Esophagus muscularis mucosa (tissue), 4 donors: ENCODE results near the gene RALGAPA1. TPM values are rescaled to one million over a fixed set of nuclear protein-coding genes. Genes with fewer than 3 reads are reported as not detected.

Experiments
- DNase-seq: peaks from one replicate; pipeline ENCODE4 v3.0.0-alpha.2; 2017; ENCODE audit errors: extremely low spot score
- H3K27ac ChIP-seq, 4 donors: fragments of 200-600 bp; sonication (generic); replicated peaks in 1 of 4; 1 replicate in 3 of 4; 2 replicates in 1 of 4; pipeline ENCODE4 v1.5.1; 2016 to 2019; ENCODE audit warnings: mild to moderate bottlenecking in 1 of 4
- H3K27me3 ChIP-seq, 4 donors: fragments of 200-600 bp; sonication (generic); one replicate each; pipeline versions ENCODE4 v1.5.1 to v1.6.0; 2016 to 2019
- H3K36me3 ChIP-seq, 4 donors: fragments of 200-600 bp; sonication (generic); one replicate each; pipeline ENCODE4 v1.5.1; 2016 to 2019
- H3K4me1 ChIP-seq, 4 donors: fragments of 200-600 bp; sonication (generic); one replicate each; pipeline ENCODE4 v1.5.1; 2016 to 2019
- H3K4me3 ChIP-seq, 4 donors: fragments of 200-600 bp; sonication (generic); 1 replicate in 2 of 4; 2 replicates in 2 of 4; pipeline ENCODE4 v1.5.1; 2016 to 2019; ENCODE audit warnings: mild to moderate bottlenecking in 4 of 4, moderate library complexity in 1 of 4
- H3K9me3 ChIP-seq, 4 donors: fragments of 200-600 bp; sonication (generic); 1 replicate in 3 of 4; 2 replicates in 1 of 4; pipeline ENCODE4 v1.5.1; 2016 to 2019
- EP300 ChIP-seq: sonication (generic); formaldehyde crosslinking; IDR thresholded peaks from one replicate; pipeline ENCODE4 v1.6.1; 2017; ENCODE audit warnings: antibody characterized with exemption
- POLR2A ChIP-seq: fragments of 450-650 bp; IDR thresholded peaks from one replicate; pipeline ENCODE4 v1.6.1; 2017; ENCODE audit warnings: antibody characterized with exemption, moderate library complexity, mild to moderate bottlenecking, low read depth
- POLR2AphosphoS5 ChIP-seq, 2 donors: sonication (generic); formaldehyde crosslinking; IDR thresholded peaks; one replicate each; pipeline ENCODE4 v1.6.1; 2017; ENCODE audit warnings: antibody characterized with exemption in 2 of 2
- WGBS: methylation state at CpG from one replicate; pipeline ENCODE4 v1.1.5; 2018; 5-methylcytosine and 5-hydroxymethylcytosine counted together
- intact Hi-C: fragments of 100-400 bp; cut with DNase I; formaldehyde crosslinking; loops from one replicate; pipeline ENCODE4 v1.15.1; 2023
- total RNA-seq, 4 donors: library from RNA; depleted of rRNA; stranded (reverse); fragments of >200 nt; gene quantifications; one replicate each; pipeline versions ENCODE4 v1.1.0 to v1.2.1, GENCODE V29; 2016
- TF ChIP-seq, protein P1 (sequence below), 3 experiments: fragments of 200-600 bp in 2 of 3; fragments of 450-650 bp in 1 of 3; sonication (generic) in 2 of 3; IDR thresholded peaks; one replicate each; pipeline ENCODE4 v1.5.1; 2017 to 2019; ENCODE audit warnings: antibody characterized with exemption in 3 of 3, mild to moderate bottlenecking in 2 of 3, moderate library complexity in 1 of 3

Gene RALGAPA1
- total RNA-seq, 4 donors from 2014 or later: 48.2 to 77.7 (median 52.1) TPM

DNA sequence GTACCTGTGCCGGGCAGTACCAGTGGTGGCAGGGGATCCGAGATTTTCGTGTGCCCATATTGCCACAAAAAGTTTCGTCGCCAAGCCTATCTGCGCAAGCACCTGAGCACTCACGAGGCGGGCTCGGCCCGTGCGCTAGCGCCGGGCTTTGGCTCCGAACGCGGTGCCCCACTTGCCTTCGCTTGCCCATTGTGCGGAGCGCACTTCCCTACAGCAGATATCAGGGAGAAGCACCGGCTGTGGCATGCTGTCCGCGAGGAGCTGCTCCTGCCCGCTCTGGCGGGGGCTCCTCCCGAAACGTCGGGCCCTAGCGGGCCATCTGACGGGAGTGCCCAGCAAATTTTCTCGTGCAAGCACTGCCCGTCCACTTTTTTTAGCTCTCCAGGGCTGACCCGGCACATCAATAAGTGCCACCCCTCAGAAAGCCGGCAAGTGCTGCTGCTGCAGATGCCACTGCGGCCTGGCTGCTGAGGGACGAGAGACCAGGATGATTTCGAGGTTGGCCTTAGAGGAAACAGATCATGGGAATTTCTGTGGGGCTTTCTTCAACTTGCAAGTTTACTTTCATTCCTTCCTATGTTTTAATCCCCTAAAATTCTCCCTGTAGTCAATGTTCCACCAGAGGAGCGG, 273.5 kb downstream of the RALGAPA1 start:
- DNase-seq: no peak
- Histone ChIP-seq H3K36me3 (peaks cover 0 to 21% (median 7%) of the 10 kb centered on the region in 4 donors), H3K9me3 (no peaks in the 10 kb centered on the region), H3K4me1 (peaks cover 29 to 31% (median 30%) of the 10 kb centered on the region in 4 donors), H3K27me3 (peaks cover 24 to 54% (median 37%) of the 10 kb centered on the region in 4 donors), H3K27ac (no peak overlapping the region), H3K4me3 (peak overlapping the region in 3 of 4 donors; percentile 57 to 64 (median 58))
- 42% methylated on average over 6 of the region's 37 CpGs for WGBS
- intact Hi-C loops: no loop called here
- no peak for TF ChIP-seq POLR2AphosphoS5 (IDR thresholded peaks at IDR 0.05)
- TF ChIP-seq POLR2A: no peak
- no peak for TF ChIP-seq EP300
- TF ChIP-seq, protein P1, sequence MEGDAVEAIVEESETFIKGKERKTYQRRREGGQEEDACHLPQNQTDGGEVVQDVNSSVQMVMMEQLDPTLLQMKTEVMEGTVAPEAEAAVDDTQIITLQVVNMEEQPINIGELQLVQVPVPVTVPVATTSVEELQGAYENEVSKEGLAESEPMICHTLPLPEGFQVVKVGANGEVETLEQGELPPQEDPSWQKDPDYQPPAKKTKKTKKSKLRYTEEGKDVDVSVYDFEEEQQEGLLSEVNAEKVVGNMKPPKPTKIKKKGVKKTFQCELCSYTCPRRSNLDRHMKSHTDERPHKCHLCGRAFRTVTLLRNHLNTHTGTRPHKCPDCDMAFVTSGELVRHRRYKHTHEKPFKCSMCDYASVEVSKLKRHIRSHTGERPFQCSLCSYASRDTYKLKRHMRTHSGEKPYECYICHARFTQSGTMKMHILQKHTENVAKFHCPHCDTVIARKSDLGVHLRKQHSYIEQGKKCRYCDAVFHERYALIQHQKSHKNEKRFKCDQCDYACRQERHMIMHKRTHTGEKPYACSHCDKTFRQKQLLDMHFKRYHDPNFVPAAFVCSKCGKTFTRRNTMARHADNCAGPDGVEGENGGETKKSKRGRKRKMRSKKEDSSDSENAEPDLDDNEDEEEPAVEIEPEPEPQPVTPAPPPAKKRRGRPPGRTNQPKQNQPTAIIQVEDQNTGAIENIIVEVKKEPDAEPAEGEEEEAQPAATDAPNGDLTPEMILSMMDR (IDR thresholded peaks at IDR 0.05): no peak

DNA sequence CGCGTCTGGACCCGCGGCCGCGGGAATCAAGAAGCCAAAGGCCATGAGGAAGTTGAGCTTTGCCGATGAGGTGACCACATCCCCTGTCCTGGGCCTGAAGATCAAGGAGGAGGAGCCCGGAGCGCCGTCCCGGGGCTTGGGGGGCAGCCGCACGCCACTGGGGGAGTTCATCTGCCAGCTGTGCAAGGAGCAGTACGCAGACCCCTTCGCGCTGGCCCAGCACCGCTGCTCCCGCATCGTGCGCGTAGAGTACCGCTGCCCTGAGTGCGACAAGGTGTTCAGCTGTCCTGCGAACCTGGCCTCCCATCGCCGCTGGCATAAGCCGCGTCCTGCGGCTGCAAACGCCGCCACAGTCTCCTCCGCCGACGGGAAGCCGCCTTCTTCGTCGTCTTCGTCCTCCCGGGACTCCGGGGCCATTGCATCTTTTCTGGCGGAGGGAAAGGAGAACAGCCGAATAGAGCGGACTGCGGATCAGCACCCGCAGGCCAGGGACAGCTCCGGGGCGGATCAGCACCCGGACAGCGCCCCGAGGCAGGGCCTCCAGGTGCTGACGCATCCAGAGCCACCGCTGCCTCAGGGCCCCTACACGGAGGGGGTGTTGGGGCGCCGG, 274.1 kb downstream of the RALGAPA1 start:
- no CpG with 5 or more reads among the region's 55 CpGs for WGBS
- no peak overlapping the region for H3K27ac ChIP-seq
- TF ChIP-seq POLR2AphosphoS5 (IDR thresholded peaks at IDR 0.05): no peak
- TF ChIP-seq, protein P1 (IDR thresholded peaks at IDR 0.05): no peak
- TF ChIP-seq EP300: no peak
- no peak for TF ChIP-seq POLR2A
- peaks cover 0 to 19% (median 7%) of the 10 kb centered on the region in 4 donors for H3K36me3 ChIP-seq
- no peaks in the 10 kb centered on the region for H3K9me3 ChIP-seq
- DNase-seq: no peak
- intact Hi-C loops: no loop called here
- peak overlapping the region; percentile 55 to 64 (median 58) for H3K4me3 ChIP-seq
- peaks cover 24 to 60% (median 37%) of the 10 kb centered on the region in 4 donors for H3K27me3 ChIP-seq
- H3K4me1 ChIP-seq: peaks cover 29 to 31% (median 30%) of the 10 kb centered on the region in 4 donors

DNA sequence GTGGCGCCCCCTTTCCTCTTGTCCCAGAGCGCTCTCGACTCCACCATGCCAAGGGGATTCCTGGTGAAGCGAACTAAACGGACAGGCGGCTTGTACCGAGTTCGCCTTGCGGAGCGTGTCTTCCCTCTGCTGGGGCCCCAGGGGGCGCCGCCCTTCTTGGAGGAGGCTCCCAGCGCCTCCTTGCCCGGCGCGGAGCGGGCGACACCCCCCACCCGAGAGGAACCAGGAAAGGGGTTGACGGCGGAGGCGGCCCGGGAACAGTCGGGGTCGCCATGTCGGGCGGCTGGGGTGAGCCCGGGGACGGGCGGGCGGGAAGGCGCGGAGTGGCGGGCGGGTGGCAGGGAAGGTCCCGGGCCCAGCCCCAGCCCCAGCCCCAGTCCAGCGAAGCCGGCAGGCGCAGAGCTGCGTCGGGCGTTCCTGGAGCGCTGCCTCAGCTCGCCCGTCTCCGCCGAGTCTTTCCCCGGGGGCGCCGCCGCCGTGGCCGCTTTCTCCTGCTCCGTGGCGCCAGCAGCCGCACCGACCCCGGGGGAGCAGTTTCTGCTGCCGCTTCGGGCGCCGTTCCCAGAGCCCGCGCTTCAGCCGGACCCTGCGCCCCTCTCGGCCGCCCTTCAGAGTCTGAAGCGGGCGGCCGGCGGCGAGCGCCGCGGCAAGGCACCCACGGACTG, 274.8 kb downstream of the RALGAPA1 start:
- H3K36me3 ChIP-seq: peaks cover 0 to 13% (median 4%) of the 10 kb centered on the region in 4 donors
- WGBS: 0% methylated on average over 6 of the region's 77 CpGs
- peaks cover 24 to 64% (median 37%) of the 10 kb centered on the region in 4 donors for H3K27me3 ChIP-seq
- no peak overlapping the region for H3K27ac ChIP-seq
- H3K9me3 ChIP-seq: no peaks in the 10 kb centered on the region
- peak overlapping the region; percentile 55 to 64 (median 58) for H3K4me3 ChIP-seq
- intact Hi-C loops: no loop called here
- peaks cover 29 to 31% (median 30%) of the 10 kb centered on the region in 4 donors for H3K4me1 ChIP-seq
- TF ChIP-seq POLR2A (no peak), POLR2AphosphoS5 (IDR thresholded peaks at IDR 0.05) (no peak), EP300 (no peak)
- TF ChIP-seq, protein P1 (IDR thresholded peaks at IDR 0.05): no peak
- DNase-seq: no peak

DNA sequence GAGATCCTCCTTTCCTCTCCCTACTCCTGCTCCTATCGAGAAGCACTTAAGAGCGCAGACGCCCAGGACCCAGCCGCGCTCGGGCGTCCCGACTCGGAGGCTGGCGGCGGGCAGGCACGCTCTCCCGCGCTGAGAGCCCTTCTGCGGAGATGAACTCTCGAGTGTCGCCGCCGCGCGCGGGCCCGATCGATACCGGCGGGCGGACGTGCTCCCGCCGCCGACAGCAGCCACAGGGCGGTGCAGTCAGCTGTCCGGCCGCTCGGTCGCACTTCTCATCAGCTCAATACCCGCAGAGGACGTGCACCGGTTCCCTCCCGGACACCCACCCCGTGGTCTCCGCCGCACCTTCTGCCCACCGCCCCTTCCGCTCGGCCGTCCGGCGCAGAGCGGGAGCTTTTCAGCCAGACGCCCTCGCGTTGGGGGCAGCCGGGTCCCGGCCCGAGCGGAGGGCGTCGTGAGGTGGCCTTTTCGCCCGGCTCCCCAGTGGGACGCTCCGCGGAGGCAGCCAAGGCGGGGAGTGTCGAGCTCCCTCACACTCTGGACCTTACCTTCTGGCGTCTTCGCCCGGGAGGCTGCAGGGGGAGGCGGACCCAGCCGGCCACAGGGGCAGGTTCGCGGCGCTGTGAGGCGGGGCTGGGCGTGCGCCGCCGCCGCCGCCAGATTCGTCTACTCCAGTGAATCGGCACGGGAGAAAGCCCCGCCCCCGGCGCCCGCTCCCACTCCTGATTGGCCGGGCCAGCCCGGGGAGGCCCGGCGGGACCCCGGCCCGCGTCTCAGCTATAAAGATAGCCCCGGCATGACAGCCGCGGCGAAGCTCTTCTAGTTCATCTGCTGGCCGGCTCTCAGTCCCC, 275.5 kb downstream of the RALGAPA1 start, which contains the start of gene INSM2:
Gene INSM2, plus strand, starts transcription at position 808 of the 851 bp plus-strand sequence. CDS start 89 bp downstream, outside the sequence.
- DNase-seq: no peak
- Histone ChIP-seq H3K9me3 (no peaks in the 10 kb centered on the region), H3K4me3 (peak within 1 kb of the TSS; percentile 55 to 64 (median 58)), H3K36me3 (peaks cover 0 to 12% (median 3%) of the 10 kb centered on the region in 4 donors), H3K27ac (no peak within 1 kb of the TSS), H3K4me1 (peaks cover 29 to 31% (median 30%) of the 10 kb centered on the region in 4 donors), H3K27me3 (peaks cover 24 to 64% (median 37%) of the 10 kb centered on the region in 4 donors)
- 2% methylated on average over 16 of the region's 100 CpGs for WGBS
- TF ChIP-seq, protein P1 (IDR thresholded peaks at IDR 0.05): no peak
- TF ChIP-seq EP300: no peak
- TF ChIP-seq POLR2AphosphoS5 (IDR thresholded peaks at IDR 0.05): no peak
- no peak for TF ChIP-seq POLR2A
- intact Hi-C loops: no loop called here
